ENCODE measurements around the gene NEURL4.

DNA sequence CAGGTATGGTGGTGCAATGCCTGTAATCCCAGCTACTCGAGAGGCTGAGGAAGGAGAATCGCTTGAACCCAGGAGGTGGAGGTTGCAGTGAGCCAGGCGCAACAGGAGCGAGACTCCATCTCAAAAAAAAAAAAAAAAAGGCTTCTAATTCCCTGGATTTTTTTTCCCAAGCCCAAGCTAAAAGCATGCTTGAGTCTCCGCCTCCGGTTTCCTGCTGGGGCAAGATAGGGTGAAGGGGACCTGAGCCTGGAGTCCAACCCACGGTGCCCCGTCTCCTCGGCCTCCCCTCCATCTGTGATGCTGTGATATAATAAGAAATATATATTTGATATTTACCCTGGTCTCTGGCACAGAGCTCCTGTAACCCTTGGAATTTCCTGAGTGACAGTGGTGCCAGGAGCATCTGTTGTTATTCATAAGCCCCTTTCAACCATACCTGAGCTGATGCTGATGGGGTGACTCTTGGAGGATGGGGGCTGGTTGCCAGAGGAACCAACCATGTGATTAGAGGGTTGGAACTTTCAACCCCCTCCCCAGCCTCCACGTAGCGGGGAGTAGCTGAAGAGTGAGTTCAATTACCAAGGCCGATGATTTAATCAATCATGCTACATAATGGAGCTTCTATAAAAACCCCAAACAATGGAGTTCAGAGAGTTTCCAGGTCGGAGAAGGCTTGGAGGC is 38.9 kb upstream of the NEURL4 start:
- TF ChIP-seq, protein P1, sequence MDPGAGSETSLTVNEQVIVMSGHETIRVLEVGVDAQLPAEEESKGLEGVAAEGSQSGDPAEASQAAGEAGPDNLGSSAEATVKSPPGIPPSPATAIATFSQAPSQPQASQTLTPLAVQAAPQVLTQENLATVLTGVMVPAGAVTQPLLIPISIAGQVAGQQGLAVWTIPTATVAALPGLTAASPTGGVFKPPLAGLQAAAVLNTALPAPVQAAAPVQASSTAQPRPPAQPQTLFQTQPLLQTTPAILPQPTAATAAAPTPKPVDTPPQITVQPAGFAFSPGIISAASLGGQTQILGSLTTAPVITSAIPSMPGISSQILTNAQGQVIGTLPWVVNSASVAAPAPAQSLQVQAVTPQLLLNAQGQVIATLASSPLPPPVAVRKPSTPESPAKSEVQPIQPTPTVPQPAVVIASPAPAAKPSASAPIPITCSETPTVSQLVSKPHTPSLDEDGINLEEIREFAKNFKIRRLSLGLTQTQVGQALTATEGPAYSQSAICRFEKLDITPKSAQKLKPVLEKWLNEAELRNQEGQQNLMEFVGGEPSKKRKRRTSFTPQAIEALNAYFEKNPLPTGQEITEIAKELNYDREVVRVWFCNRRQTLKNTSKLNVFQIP (CRISPR knock-in tag; IDR thresholded peaks at IDR 0.05; ENCODE audit: borderline replicate concordance, low read depth), result no peak
- TF ChIP-seq PATZ1 (CRISPR knock-in tag; IDR thresholded peaks at IDR 0.05; ENCODE audit: borderline replicate concordance), result no peak
- TF ChIP-seq, protein P2, sequence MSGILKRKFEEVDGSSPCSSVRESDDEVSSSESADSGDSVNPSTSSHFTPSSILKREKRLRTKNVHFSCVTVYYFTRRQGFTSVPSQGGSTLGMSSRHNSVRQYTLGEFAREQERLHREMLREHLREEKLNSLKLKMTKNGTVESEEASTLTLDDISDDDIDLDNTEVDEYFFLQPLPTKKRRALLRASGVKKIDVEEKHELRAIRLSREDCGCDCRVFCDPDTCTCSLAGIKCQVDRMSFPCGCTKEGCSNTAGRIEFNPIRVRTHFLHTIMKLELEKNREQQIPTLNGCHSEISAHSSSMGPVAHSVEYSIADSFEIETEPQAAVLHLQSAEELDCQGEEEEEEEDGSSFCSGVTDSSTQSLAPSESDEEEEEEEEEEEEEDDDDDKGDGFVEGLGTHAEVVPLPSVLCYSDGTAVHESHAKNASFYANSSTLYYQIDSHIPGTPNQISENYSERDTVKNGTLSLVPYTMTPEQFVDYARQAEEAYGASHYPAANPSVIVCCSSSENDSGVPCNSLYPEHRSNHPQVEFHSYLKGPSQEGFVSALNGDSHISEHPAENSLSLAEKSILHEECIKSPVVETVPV (CRISPR knock-in tag; IDR thresholded peaks at IDR 0.05), result no peak
- no peak for TF ChIP-seq ARNTL (CRISPR knock-in tag; IDR thresholded peaks at IDR 0.05; ENCODE audit: borderline replicate concordance, low read depth)
- no peak for TF ChIP-seq ZFP30 (CRISPR knock-in tag; IDR thresholded peaks at IDR 0.05)
- no peak for TF ChIP-seq ZFP3 (CRISPR knock-in tag; IDR thresholded peaks at IDR 0.05)
- no peak for TF ChIP-seq GLIS3 (CRISPR knock-in tag; IDR thresholded peaks at IDR 0.05)
- no peak for TF ChIP-seq ZNF8 (CRISPR knock-in tag; IDR thresholded peaks at IDR 0.05)
- no peak for TF ChIP-seq TOX (CRISPR knock-in tag; IDR thresholded peaks at IDR 0.05; ENCODE audit: borderline replicate concordance)
- no peak for TF ChIP-seq ESRRG (CRISPR knock-in tag; IDR thresholded peaks at IDR 0.05)
- TF ChIP-seq BACH2 (CRISPR knock-in tag; IDR thresholded peaks at IDR 0.05; ENCODE audit: borderline replicate concordance), result no peak
